Measurements from ENCODE around the gene SLF2. TPM values are rescaled to one million over a fixed set of nuclear protein-coding genes. Genes with fewer than 3 reads are reported as not detected.

The SLF2 gene
- total RNA-seq, 2 donors from 2014 or later = 31.5 to 38.9 TPM

DNA sequence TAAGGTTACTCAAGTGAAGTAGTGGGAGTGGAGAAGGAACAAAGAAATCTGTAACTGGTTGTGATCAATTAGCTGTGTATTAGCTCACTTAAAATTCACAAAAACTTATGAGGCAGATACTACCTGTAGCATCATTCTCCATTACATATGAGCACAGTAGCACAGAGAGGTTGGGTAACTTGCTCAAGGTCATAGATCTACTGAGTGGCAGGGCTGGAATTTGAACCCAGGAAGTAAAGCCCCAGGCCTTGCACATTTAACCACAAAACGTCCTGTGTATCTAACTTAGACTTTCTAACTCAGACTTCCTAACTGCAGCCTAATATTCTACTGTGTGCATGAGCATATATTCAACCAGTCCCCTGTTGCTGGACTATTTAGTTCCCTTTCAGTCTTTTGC is 5.6 kb upstream of the SLF2 start:
- TF ChIP-seq, protein P1, sequence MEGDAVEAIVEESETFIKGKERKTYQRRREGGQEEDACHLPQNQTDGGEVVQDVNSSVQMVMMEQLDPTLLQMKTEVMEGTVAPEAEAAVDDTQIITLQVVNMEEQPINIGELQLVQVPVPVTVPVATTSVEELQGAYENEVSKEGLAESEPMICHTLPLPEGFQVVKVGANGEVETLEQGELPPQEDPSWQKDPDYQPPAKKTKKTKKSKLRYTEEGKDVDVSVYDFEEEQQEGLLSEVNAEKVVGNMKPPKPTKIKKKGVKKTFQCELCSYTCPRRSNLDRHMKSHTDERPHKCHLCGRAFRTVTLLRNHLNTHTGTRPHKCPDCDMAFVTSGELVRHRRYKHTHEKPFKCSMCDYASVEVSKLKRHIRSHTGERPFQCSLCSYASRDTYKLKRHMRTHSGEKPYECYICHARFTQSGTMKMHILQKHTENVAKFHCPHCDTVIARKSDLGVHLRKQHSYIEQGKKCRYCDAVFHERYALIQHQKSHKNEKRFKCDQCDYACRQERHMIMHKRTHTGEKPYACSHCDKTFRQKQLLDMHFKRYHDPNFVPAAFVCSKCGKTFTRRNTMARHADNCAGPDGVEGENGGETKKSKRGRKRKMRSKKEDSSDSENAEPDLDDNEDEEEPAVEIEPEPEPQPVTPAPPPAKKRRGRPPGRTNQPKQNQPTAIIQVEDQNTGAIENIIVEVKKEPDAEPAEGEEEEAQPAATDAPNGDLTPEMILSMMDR (conservative IDR thresholded peaks at IDR 0.05) = no peak

DNA sequence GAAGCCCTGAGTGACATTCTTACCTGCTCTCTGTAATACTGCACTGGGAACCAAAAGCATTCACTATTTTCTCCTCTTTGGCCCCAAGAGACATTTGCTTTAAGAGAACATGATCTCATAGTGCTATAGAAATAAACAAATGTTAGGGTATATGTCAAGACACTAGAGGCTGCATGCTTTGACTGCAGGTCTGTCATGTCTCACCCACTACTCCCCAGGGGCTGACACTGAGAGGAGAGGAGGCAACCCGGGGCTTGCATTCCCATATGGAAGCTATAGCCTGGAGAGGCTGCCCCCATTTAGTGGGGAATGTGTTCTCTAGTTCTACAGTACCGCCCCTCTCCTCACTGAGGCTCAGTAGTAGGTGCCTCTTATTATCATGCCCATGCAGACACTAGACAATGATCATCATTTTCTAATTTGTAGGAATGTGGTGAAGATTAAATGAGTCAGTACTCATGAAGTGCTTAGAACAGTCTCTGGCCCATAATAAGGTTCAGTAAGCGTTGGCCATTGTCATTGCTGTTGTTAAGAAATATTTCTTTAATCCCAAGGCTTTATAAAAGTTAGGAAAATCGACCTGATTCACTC is 4.9 kb upstream of the SLF2 start:
- Mint-ChIP-seq H3K36me3 (ENCODE audit: low read depth) (no peaks in the 10 kb centered on the region), H3K9me3 (no peaks in the 10 kb centered on the region), H3K27me3 (ENCODE audit: insufficient read depth) (no peaks in the 10 kb centered on the region), H3K4me3 (no peak overlapping the region), H3K27ac (no peak overlapping the region), H3K4me1 (peaks cover 18% of the 10 kb centered on the region)
- TF ChIP-seq, protein P1 (conservative IDR thresholded peaks at IDR 0.05) = no peak
- 80 to 92% methylated on average over 2 to 4 of the region's 4 CpGs for WGBS, 2 experiments (ENCODE audit: insufficient coverage in 1 of 2, insufficient read length in 1 of 2)
- H3K27ac ChIP-seq (ENCODE audit: low read depth, low read length) = no peak overlapping the region
- H3K36me3 ChIP-seq (ENCODE audit: control insufficient read depth, insufficient read depth, low read length) = no peaks in the 10 kb centered on the region
- H3K27me3 ChIP-seq (ENCODE audit: control insufficient read depth, insufficient read depth, low read length, poor library complexity, severe bottlenecking) = no peaks in the 10 kb centered on the region
- no peak overlapping the region for H3K4me3 ChIP-seq (ENCODE audit: low read length)
- DNase-seq = no peak
- peaks cover 17% of the 10 kb centered on the region for H3K4me1 ChIP-seq (ENCODE audit: control insufficient read depth, insufficient read depth, low read length)
- no peaks in the 10 kb centered on the region for H3K9me3 ChIP-seq (ENCODE audit: control insufficient read depth, low read length)
- H3K9ac ChIP-seq (ENCODE audit: extremely low read depth, low read length, poor library complexity, severe bottlenecking) = no peak overlapping the region

More for the DNA sequence above, 5.6 kb upstream of the SLF2 start:
- DNase-seq = no peak
- Mint-ChIP-seq H3K27me3 (ENCODE audit: insufficient read depth) (no peaks in the 10 kb centered on the region), H3K4me1 (peaks cover 18% of the 10 kb centered on the region), H3K36me3 (ENCODE audit: low read depth) (no peaks in the 10 kb centered on the region), H3K27ac (no peak overlapping the region), H3K9me3 (no peaks in the 10 kb centered on the region), H3K4me3 (no peak overlapping the region)
- H3K9ac ChIP-seq (ENCODE audit: extremely low read depth, low read length, poor library complexity, severe bottlenecking) = no peak overlapping the region
- H3K4me1 ChIP-seq (ENCODE audit: control insufficient read depth, insufficient read depth, low read length) = peaks cover 17% of the 10 kb centered on the region
- no peaks in the 10 kb centered on the region for H3K27me3 ChIP-seq (ENCODE audit: control insufficient read depth, insufficient read depth, low read length, poor library complexity, severe bottlenecking)
- H3K9me3 ChIP-seq (ENCODE audit: control insufficient read depth, low read length) = no peaks in the 10 kb centered on the region
- no peak overlapping the region for H3K4me3 ChIP-seq (ENCODE audit: low read length)
- H3K27ac ChIP-seq (ENCODE audit: low read depth, low read length) = no peak overlapping the region
- no peaks in the 10 kb centered on the region for H3K36me3 ChIP-seq (ENCODE audit: control insufficient read depth, insufficient read depth, low read length)
- 48 to 75% methylated on average over 1 of the region's 1 CpG for WGBS, 2 experiments (ENCODE audit: insufficient coverage in 1 of 2, insufficient read length in 1 of 2)

DNA sequence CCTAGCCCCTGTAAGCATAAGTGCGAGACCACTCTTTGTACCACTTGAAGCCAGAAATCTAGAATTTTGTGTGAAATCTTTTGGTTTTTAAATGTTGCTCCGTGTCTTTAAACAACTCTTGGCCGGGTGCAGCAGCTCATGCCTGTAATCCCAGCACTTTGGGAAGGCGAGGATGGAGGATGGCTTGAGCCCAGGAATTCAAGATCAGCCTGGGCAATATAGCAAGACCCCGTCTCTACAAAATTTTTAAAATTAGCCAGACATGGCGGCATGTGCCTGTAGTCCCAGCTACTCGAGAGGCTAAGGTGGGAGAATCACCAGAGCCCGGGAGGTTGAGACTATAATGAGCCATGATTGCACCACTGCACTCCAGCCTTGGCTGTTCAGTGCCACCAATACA is 4.4 kb upstream of the SLF2 start:
- H3K4me3 ChIP-seq (ENCODE audit: low read length) = no peak overlapping the region
- Mint-ChIP-seq H3K4me1 (peaks cover 19% of the 10 kb centered on the region), H3K4me3 (no peak overlapping the region), H3K27ac (no peak overlapping the region), H3K9me3 (no peaks in the 10 kb centered on the region), H3K27me3 (ENCODE audit: insufficient read depth) (no peaks in the 10 kb centered on the region), H3K36me3 (ENCODE audit: low read depth) (no peaks in the 10 kb centered on the region)
- no peaks in the 10 kb centered on the region for H3K27me3 ChIP-seq (ENCODE audit: control insufficient read depth, insufficient read depth, low read length, poor library complexity, severe bottlenecking)
- H3K27ac ChIP-seq (ENCODE audit: low read depth, low read length) = no peak overlapping the region
- H3K4me1 ChIP-seq (ENCODE audit: control insufficient read depth, insufficient read depth, low read length) = peaks cover 17% of the 10 kb centered on the region
- WGBS, 2 experiments (ENCODE audit: insufficient coverage in 1 of 2, insufficient read length in 1 of 2) = 91 to 93% methylated on average over 8 of the region's 8 CpGs
- H3K9me3 ChIP-seq (ENCODE audit: control insufficient read depth, low read length) = no peaks in the 10 kb centered on the region
- no peaks in the 10 kb centered on the region for H3K36me3 ChIP-seq (ENCODE audit: control insufficient read depth, insufficient read depth, low read length)
- no peak overlapping the region for H3K9ac ChIP-seq (ENCODE audit: extremely low read depth, low read length, poor library complexity, severe bottlenecking)
- TF ChIP-seq, protein P1 (conservative IDR thresholded peaks at IDR 0.05) = no peak
- no peak for DNase-seq
